Mesendoderm (in vitro differentiated cells): ENCODE measurements around the gene MEIKIN.

ENCODE experiments used
- DNase-seq: peaks from one replicate; pipeline ENCODE4 v3.0.0; 2013
- H2AK5ac ChIP-seq: 2 replicates; pipeline ENCODE4 v1.6.1; 2013; ENCODE audit warnings: low read length, inconsistent platforms
- H2BK120ac ChIP-seq: 2 replicates; pipeline ENCODE4 v1.6.1; 2013; ENCODE audit warnings: low read depth, mild to moderate bottlenecking, low read length, moderate library complexity, mixed read lengths
- H2BK15ac ChIP-seq: replicated peaks from 2 replicates; pipeline ENCODE4 v1.6.1; 2013; ENCODE audit warnings: low read depth, mild to moderate bottlenecking, moderate library complexity
- H2BK5ac ChIP-seq: 2 replicates; pipeline ENCODE4 v1.6.1; 2013; ENCODE audit warnings: low read length, inconsistent platforms
- H3K18ac ChIP-seq: 2 replicates; pipeline ENCODE4 v1.6.1; 2013; ENCODE audit warnings: mild to moderate bottlenecking, low read length, mixed read lengths
- H3K23ac ChIP-seq: one replicate; pipeline ENCODE4 v1.6.1; 2013; ENCODE audit warnings: low read length
- H3K27ac ChIP-seq: 2 replicates; pipeline ENCODE4 v1.5.1; 2013; ENCODE audit warnings: low read depth, mild to moderate bottlenecking, inconsistent platforms, low read length, moderate library complexity
- H3K27me3 ChIP-seq: 2 replicates; pipeline ENCODE4 v1.6.1; 2013; ENCODE audit warnings: low read length, control low read depth, mild to moderate bottlenecking, inconsistent platforms; ENCODE audit not compliant: insufficient read depth, poor library complexity
- H3K36me3 ChIP-seq: 2 replicates; pipeline ENCODE4 v1.6.1; 2013; ENCODE audit warnings: low read length, inconsistent platforms; ENCODE audit not compliant: control insufficient read depth, insufficient read depth
- H3K4ac ChIP-seq: one replicate; pipeline ENCODE4 v1.6.1; 2013; ENCODE audit warnings: low read depth, mild to moderate bottlenecking, low read length, moderate library complexity
- H3K4me1 ChIP-seq: 2 replicates; pipeline ENCODE4 v1.6.1; 2013; ENCODE audit warnings: low read depth, low read length, inconsistent platforms; ENCODE audit not compliant: control insufficient read depth
- H3K4me2 ChIP-seq: 2 replicates; pipeline ENCODE4 v1.6.1; 2013; ENCODE audit warnings: low read length
- H3K4me3 ChIP-seq: 2 replicates; pipeline ENCODE4 v1.5.1; 2013; ENCODE audit warnings: mild to moderate bottlenecking, low read length
- H3K56ac ChIP-seq: one replicate; pipeline ENCODE4 v1.6.1; 2013; ENCODE audit warnings: low read length
- H3K79me1 ChIP-seq: 2 replicates; pipeline ENCODE4 v1.6.1; 2013; ENCODE audit warnings: low read length, inconsistent platforms
- H3K79me2 ChIP-seq: 2 replicates; pipeline ENCODE4 v1.6.1; 2013; ENCODE audit warnings: mild to moderate bottlenecking, low read length; ENCODE audit not compliant: control insufficient read depth, insufficient read depth
- H3K9ac ChIP-seq: 2 replicates; pipeline ENCODE4 v1.6.1; 2013; ENCODE audit warnings: low read length, inconsistent platforms
- H4K5ac ChIP-seq: one replicate; pipeline ENCODE4 v1.6.1; 2013; ENCODE audit warnings: low read length
- H4K8ac ChIP-seq: one replicate; pipeline ENCODE4 v1.6.1; 2013; ENCODE audit warnings: low read depth, mild to moderate bottlenecking, control low read depth, low read length, moderate library complexity
- WGBS: extraction: QIAGEN DNeasy Blood & Tissue Kit; methylation state at CpG from one replicate; pipeline ENCODE4 v1.1.7; 2013; ENCODE audit warnings: low lambda C conversion rate, missing lambda C conversion rate; ENCODE audit not compliant: insufficient coverage; ENCODE audit errors: extremely low coverage; 5-methylcytosine and 5-hydroxymethylcytosine counted together

Gene MEIKIN

GRCh38 chr5:131795879-131796792 lies 149.3 kb downstream of the MEIKIN start:
- DNase-seq: peak; percentile 76
- Histone ChIP-seq H3K27me3 (no peaks in the 10 kb centered on the region), H3K27ac (peak overlapping the region; percentile 72), H2AK5ac (no peak overlapping the region), H2BK15ac (no peak overlapping the region), H3K4me2 (peak overlapping the region; percentile 97), H4K8ac (no peak overlapping the region), H2BK5ac (no peak overlapping the region), H3K79me2 (peaks cover 8% of the 10 kb centered on the region), H3K79me1 (peaks cover 4% of the 10 kb centered on the region), H3K4me1 (no peaks in the 10 kb centered on the region), H3K36me3 (no peaks in the 10 kb centered on the region), H3K4me3 (peak overlapping the region; percentile 92), H3K9ac (peak overlapping the region; percentile 91), H2BK120ac (no peak overlapping the region), H3K56ac (peak overlapping the region; percentile 97), H3K18ac (peak overlapping the region; percentile 53), H4K5ac (no peak overlapping the region), H3K23ac (peak overlapping the region; percentile 94), H3K4ac (no peak overlapping the region)
- no CpG with 5 or more reads among the region's 56 CpGs for WGBS

GRCh38 chr5:131795228-131795627 lies 150.2 kb downstream of the MEIKIN start:
- H3K27ac ChIP-seq: no peak overlapping the region
- H4K8ac ChIP-seq: no peak overlapping the region
- H2BK15ac ChIP-seq: no peak overlapping the region
- peaks cover 11% of the 10 kb centered on the region for H3K79me2 ChIP-seq
- DNase-seq: no peak
- no peak overlapping the region for H3K4ac ChIP-seq
- H3K27me3 ChIP-seq: no peaks in the 10 kb centered on the region
- no peak overlapping the region for H2BK5ac ChIP-seq
- H3K9ac ChIP-seq: no peak overlapping the region
- H3K4me1 ChIP-seq: no peaks in the 10 kb centered on the region
- no peak overlapping the region for H3K23ac ChIP-seq
- H2AK5ac ChIP-seq: no peak overlapping the region
- WGBS: no CpG with 5 or more reads among the region's 6 CpGs
- H3K4me2 ChIP-seq: no peak overlapping the region
- H3K36me3 ChIP-seq: no peaks in the 10 kb centered on the region
- no peak overlapping the region for H4K5ac ChIP-seq
- H3K4me3 ChIP-seq: no peak overlapping the region
- H3K18ac ChIP-seq: no peak overlapping the region
- no peak overlapping the region for H2BK120ac ChIP-seq
- H3K79me1 ChIP-seq: peaks cover 8% of the 10 kb centered on the region
- H3K56ac ChIP-seq: no peak overlapping the region

GRCh38 chr5:131794586-131794985 lies 150.9 kb downstream of the MEIKIN start:
- Histone ChIP-seq H3K23ac (no peak overlapping the region), H3K27ac (no peak overlapping the region), H4K8ac (no peak overlapping the region), H2BK15ac (no peak overlapping the region), H3K9ac (no peak overlapping the region), H3K36me3 (no peaks in the 10 kb centered on the region), H3K27me3 (no peaks in the 10 kb centered on the region), H2BK5ac (no peak overlapping the region), H3K79me2 (peaks cover 11% of the 10 kb centered on the region), H2AK5ac (no peak overlapping the region), H2BK120ac (no peak overlapping the region), H3K79me1 (peaks cover 8% of the 10 kb centered on the region), H3K18ac (no peak overlapping the region), H3K56ac (no peak overlapping the region), H3K4ac (no peak overlapping the region), H4K5ac (no peak overlapping the region), H3K4me3 (no peak overlapping the region), H3K4me2 (no peak overlapping the region), H3K4me1 (no peaks in the 10 kb centered on the region)
- no peak for DNase-seq
- no CpG with 5 or more reads among the region's 4 CpGs for WGBS

- Histone ChIP-seq H2AK5ac (no peak overlapping the region), H3K36me3 (no peaks in the 10 kb centered on the region), H2BK5ac (no peak overlapping the region), H4K5ac (no peak overlapping the region), H3K23ac (no peak overlapping the region), H3K27ac (no peak overlapping the region), H3K4me1 (no peaks in the 10 kb centered on the region), H3K4ac (no peak overlapping the region), H3K79me1 (peaks cover 8% of the 10 kb centered on the region), H3K4me2 (no peak overlapping the region), H3K27me3 (no peaks in the 10 kb centered on the region), H2BK120ac (no peak overlapping the region), H3K79me2 (peaks cover 11% of the 10 kb centered on the region), H4K8ac (no peak overlapping the region), H3K9ac (no peak overlapping the region), H2BK15ac (no peak overlapping the region), H3K18ac (no peak overlapping the region), H3K4me3 (no peak overlapping the region), H3K56ac (no peak overlapping the region)
- no CpG with 5 or more reads among the region's 2 CpGs for WGBS
- no peak for DNase-seq
Measured at GRCh38 chr5:131792896-131793295, 152.6 kb downstream of the MEIKIN start.

GRCh38 chr5:131791866-131792265 lies 153.6 kb downstream of the MEIKIN start:
- no peak overlapping the region for H3K4me2 ChIP-seq
- no peak overlapping the region for H2BK5ac ChIP-seq
- H4K8ac ChIP-seq: no peak overlapping the region
- no peaks in the 10 kb centered on the region for H3K36me3 ChIP-seq
- H3K56ac ChIP-seq: no peak overlapping the region
- H3K79me2 ChIP-seq: peaks cover 14% of the 10 kb centered on the region
- H3K79me1 ChIP-seq: peaks cover 16% of the 10 kb centered on the region
- H3K27ac ChIP-seq: no peak overlapping the region
- H2BK120ac ChIP-seq: no peak overlapping the region
- H3K4ac ChIP-seq: no peak overlapping the region
- H3K18ac ChIP-seq: no peak overlapping the region
- H3K9ac ChIP-seq: no peak overlapping the region
- H3K27me3 ChIP-seq: no peaks in the 10 kb centered on the region
- H4K5ac ChIP-seq: no peak overlapping the region
- H2BK15ac ChIP-seq: no peak overlapping the region
- H3K23ac ChIP-seq: no peak overlapping the region
- H3K4me1 ChIP-seq: no peaks in the 10 kb centered on the region
- no peak for DNase-seq
- WGBS: no CpG with 5 or more reads among the region's 6 CpGs
- no peak overlapping the region for H2AK5ac ChIP-seq
- H3K4me3 ChIP-seq: no peak overlapping the region
